NCI-H1436 treated with DMSO at 0.1 percent for 48 hours (cell line): ENCODE measurements around the gene TAB3.
"Not testable (repeated sequence)": the region's sequence is repeated elsewhere in the genome, so short reads cannot be mapped to it uniquely, and the experiment has no call there.

Source experiments
- DNase-seq: peaks from one replicate; lab custom pipeline; 2025; lab: John Stamatoyannopoulos, UW

The TAB3 gene

GRCh38 chrX:30812326-30812725 lies 76.7 kb downstream of the TAB3 start:
- no peak for DNase-seq

GRCh38 chrX:30806187-30806728 lies 82.8 kb downstream of the TAB3 start:
- DNase-seq, result no peak

DNA sequence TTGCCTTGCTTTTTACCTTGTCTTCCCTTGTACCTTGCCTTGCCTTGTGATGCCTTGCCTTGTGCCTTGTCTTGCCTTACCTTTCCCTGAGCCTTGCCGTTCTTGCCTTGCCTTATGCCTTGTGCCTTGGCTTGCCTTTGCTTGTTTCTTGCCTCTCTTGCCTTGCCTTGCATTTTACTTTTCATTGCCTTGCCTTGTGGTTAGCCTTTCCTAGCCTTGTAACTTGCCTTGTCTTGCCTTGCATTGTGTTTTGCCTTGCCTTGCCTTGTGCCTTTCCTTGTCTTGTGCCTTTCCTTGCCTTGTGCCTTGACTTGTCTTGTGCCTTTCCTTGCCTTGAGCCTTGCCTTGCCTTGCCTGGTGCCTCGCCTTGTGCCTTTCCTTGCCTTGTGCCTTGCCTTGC lies 84.6 kb downstream of the TAB3 start:
- no peak for DNase-seq

GRCh38 chrX:30800901-30801300 lies 88.2 kb downstream of the TAB3 start:
- DNase-seq, result no peak

- DNase-seq, result no peak
Observed at GRCh38 chrX:30799327-30799726, 89.7 kb downstream of the TAB3 start.

DNA sequence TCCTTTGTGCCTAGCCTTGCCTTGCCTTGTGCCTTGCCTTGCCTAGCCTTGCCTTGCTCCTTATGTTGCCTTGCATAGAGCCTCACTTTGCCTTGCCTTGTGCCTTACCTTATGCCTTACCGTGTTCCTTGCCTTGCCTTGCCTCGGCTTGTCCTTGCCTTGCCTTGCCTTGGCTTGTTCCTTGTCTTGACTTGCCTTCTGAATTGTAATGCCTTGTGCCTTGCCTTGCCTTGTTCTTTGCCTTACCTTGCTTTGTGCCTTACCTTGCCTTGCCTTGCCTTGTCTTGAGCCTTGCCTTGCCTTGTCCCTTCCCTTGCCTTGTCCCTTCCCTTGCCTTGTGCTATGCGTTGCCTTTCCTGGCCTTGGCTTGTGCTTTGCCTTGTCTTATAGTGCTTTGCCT lies 90.2 kb downstream of the TAB3 start:
- no peak for DNase-seq

- not testable (repeated sequence) for DNase-seq
Observed at GRCh38 chrX:30797301-30797700, 91.8 kb downstream of the TAB3 start.

GRCh38 chrX:30795981-30796958 lies 92.8 kb downstream of the TAB3 start:
- DNase-seq, result no peak

DNA sequence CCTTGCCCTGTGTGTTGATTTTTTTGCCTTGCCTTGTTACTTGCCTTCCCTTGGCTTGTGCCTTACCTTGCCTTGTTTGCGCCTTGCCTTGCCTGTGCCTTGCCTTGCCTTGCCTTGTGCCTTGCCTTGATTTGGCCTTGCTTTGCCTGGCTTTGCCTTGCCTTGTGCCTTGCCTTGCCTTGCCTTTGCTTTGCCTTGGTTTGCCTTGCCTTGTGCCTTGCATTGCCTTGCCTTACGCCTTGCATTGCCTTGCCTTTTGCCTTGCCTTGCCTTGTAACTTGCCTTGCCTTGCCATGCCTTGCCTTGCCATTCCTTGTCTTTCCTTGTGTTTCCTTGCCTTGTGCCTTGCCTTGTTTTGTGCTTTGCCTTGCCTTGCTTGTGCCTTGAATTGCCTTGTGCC lies 94.6 kb downstream of the TAB3 start:
- DNase-seq, result no peak

GRCh38 chrX:30793767-30794103 lies 95.3 kb downstream of the TAB3 start:
- DNase-seq, result no peak

GRCh38 chrX:30793075-30793766 lies 95.8 kb downstream of the TAB3 start:
- DNase-seq, result no peak

- no peak for DNase-seq
Observed at GRCh38 chrX:30791296-30792278, 97.5 kb downstream of the TAB3 start.

GRCh38 chrX:30787012-30787411 lies 102.0 kb downstream of the TAB3 start:
- no peak for DNase-seq

DNA sequence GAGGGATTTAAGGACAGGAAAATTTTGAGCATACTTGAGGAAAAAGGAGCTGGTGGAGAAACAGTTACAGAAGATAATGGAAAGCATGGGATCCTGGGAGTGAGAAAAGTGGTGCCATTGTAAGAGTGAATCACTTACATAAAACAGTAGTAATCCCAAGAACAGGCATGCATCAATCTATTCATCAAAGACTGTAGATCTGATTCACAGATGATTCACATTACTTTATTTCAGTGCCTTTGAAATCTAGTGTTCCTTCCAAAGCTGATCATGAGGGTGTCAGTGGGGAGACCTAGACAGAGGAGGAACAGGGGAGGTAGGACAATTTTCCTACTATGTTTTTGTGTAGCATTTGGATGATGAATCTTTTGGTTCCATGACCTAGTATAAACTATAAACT lies 102.7 kb downstream of the TAB3 start:
- no peak for DNase-seq

- no peak for DNase-seq
Observed at GRCh38 chrX:30781711-30782444, 107.2 kb downstream of the TAB3 start.

- no peak for DNase-seq
Observed at GRCh38 chrX:30779453-30780030, 109.5 kb downstream of the TAB3 start.

- no peak for DNase-seq
Observed at GRCh38 chrX:30777575-30777974, 111.5 kb downstream of the TAB3 start.
